ENCODE measurements around the gene ICE1. TPM values are rescaled to one million over a fixed set of nuclear protein-coding genes. Genes with fewer than 3 reads are reported as not detected.

ICE1 gene
- total RNA-seq, 1 experiment from 2014 or later, result 68.4 TPM

DNA sequence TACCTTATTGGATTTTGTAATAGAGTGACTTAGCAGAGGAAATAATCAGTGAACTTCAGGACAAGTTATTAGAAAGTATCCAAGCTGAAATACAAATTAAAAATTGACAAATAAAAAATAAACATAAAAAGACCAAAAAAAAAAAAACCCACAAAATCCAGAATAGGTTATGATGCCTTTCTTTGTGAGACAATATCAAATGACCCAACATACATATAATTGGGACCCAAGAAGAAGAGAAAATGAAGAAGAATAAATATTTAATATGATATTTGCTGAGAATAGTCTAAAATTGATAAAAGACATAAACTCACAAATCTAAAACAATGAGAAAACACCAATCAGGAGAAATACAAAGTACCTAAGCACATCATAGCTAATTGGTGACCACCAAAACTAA is 81.8 kb downstream of the ICE1 start:
- TF ChIP-seq EZH2 (IDR thresholded peaks at IDR 0.05; ENCODE audit: low read depth), result no peak
- TF ChIP-seq, protein P1, sequence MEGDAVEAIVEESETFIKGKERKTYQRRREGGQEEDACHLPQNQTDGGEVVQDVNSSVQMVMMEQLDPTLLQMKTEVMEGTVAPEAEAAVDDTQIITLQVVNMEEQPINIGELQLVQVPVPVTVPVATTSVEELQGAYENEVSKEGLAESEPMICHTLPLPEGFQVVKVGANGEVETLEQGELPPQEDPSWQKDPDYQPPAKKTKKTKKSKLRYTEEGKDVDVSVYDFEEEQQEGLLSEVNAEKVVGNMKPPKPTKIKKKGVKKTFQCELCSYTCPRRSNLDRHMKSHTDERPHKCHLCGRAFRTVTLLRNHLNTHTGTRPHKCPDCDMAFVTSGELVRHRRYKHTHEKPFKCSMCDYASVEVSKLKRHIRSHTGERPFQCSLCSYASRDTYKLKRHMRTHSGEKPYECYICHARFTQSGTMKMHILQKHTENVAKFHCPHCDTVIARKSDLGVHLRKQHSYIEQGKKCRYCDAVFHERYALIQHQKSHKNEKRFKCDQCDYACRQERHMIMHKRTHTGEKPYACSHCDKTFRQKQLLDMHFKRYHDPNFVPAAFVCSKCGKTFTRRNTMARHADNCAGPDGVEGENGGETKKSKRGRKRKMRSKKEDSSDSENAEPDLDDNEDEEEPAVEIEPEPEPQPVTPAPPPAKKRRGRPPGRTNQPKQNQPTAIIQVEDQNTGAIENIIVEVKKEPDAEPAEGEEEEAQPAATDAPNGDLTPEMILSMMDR (conservative IDR thresholded peaks at IDR 0.05), result no peak
- H3K4me1 ChIP-seq (replicated peaks; ENCODE audit: insufficient read depth), result no peaks in the 10 kb centered on the region
- no peak for DNase-seq
- no peaks in the 10 kb centered on the region for H3F3A ChIP-seq (ENCODE audit: insufficient read depth, low read depth)
- no peak overlapping the region for H3K4me3 ChIP-seq
- no peak overlapping the region for H3K27ac ChIP-seq
- POLR2A ChIA-PET (ENCODE audit: unreplicated experiment), result no interaction called here
- no peaks in the 10 kb centered on the region for H3K9me3 ChIP-seq (ENCODE audit: insufficient read depth, low read depth)
- no peaks in the 10 kb centered on the region for H4K20me1 ChIP-seq (ENCODE audit: insufficient read depth)
- no peaks in the 10 kb centered on the region for H3K9me2 ChIP-seq (ENCODE audit: insufficient read depth)
- no peaks in the 10 kb centered on the region for H3K79me2 ChIP-seq (ENCODE audit: low read depth)
- peaks cover 74% of the 10 kb centered on the region for H3K27me3 ChIP-seq (ENCODE audit: insufficient read depth, low read depth)
- H2AFZ ChIP-seq, result no peak overlapping the region
- H3K4me2 ChIP-seq, result no peak overlapping the region
- BruUV-seq (replicated peaks), result no TSS peak
- CTCF ChIA-PET, result no interaction called here
- H3K36me3 ChIP-seq (ENCODE audit: low read depth), result no peaks in the 10 kb centered on the region
- intact Hi-C loops (cut with micrococcal nuclease; ENCODE audit: unreplicated experiment), result no loop called here

DNA sequence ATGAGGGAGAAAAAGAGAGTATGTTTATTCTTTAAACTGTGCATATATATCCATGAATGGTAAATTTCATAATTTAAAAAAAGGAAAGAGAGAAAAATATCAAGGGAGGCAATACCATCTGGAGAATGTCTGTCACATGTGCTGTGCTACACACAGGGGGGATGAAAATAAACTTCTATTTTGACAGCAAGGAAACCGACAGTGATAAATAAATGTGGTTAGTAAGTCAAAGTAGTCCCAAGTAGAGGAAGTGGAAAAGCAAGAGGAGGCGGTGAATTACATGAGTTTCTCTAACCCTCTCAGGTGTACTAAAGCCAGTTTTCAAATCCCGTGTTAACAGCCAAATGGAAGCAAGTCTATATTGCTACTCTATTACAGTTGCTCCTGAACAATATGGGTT is 83.3 kb downstream of the ICE1 start:
- no peaks in the 10 kb centered on the region for H3K4me1 ChIP-seq (replicated peaks; ENCODE audit: insufficient read depth)
- ChIA-PET CTCF (no interaction called here), POLR2A (ENCODE audit: unreplicated experiment) (no interaction called here)
- H3K36me3 ChIP-seq (ENCODE audit: low read depth), result no peaks in the 10 kb centered on the region
- no peak overlapping the region for H3K4me3 ChIP-seq
- no TSS peak for BruUV-seq (replicated peaks)
- TF ChIP-seq EZH2 (IDR thresholded peaks at IDR 0.05; ENCODE audit: low read depth), result no peak
- TF ChIP-seq, protein P1 (conservative IDR thresholded peaks at IDR 0.05), result no peak
- no peaks in the 10 kb centered on the region for H3K9me2 ChIP-seq (ENCODE audit: insufficient read depth)
- H3K27me3 ChIP-seq (ENCODE audit: insufficient read depth, low read depth), result peaks cover 84% of the 10 kb centered on the region
- H3F3A ChIP-seq (ENCODE audit: insufficient read depth, low read depth), result no peaks in the 10 kb centered on the region
- H3K79me2 ChIP-seq (ENCODE audit: low read depth), result no peaks in the 10 kb centered on the region
- H3K4me2 ChIP-seq, result no peak overlapping the region
- intact Hi-C loops (cut with micrococcal nuclease; ENCODE audit: unreplicated experiment), result no loop called here
- H4K20me1 ChIP-seq (ENCODE audit: insufficient read depth), result no peaks in the 10 kb centered on the region
- H3K27ac ChIP-seq, result no peak overlapping the region
- no peak overlapping the region for H2AFZ ChIP-seq
- no peak for DNase-seq
- no peaks in the 10 kb centered on the region for H3K9me3 ChIP-seq (ENCODE audit: insufficient read depth, low read depth)

DNA sequence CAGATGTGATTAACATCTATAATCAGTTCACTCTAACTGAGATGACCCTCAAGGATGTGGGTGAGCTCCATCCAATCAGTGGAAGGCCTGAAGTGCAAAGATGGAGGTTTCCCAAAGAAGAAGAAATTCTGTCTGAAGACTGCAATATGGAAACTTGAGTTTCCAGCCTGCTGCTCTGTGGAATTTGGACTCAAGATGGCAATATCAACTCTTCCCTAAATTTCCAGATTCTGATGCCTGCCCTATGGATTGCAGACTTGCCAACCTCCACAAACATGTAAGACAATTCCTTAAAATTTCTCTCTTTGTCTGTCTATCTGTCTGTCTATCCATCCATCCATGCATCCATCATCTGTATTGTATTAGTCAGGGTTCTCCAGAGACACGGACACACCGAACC is 85.9 kb downstream of the ICE1 start:
- Histone ChIP-seq H3K4me3 (no peak overlapping the region), H4K20me1 (ENCODE audit: insufficient read depth) (no peaks in the 10 kb centered on the region), H3K4me2 (no peak overlapping the region), H3K9me3 (ENCODE audit: insufficient read depth, low read depth) (no peaks in the 10 kb centered on the region), H3F3A (ENCODE audit: insufficient read depth, low read depth) (no peaks in the 10 kb centered on the region), H2AFZ (no peak overlapping the region), H3K27me3 (ENCODE audit: insufficient read depth, low read depth) (peaks cover 95% of the 10 kb centered on the region), H3K4me1 (replicated peaks; ENCODE audit: insufficient read depth) (no peaks in the 10 kb centered on the region), H3K36me3 (ENCODE audit: low read depth) (no peaks in the 10 kb centered on the region), H3K79me2 (ENCODE audit: low read depth) (no peaks in the 10 kb centered on the region), H3K9me2 (ENCODE audit: insufficient read depth) (no peaks in the 10 kb centered on the region), H3K27ac (no peak overlapping the region)
- CTCF ChIA-PET, result no interaction called here
- intact Hi-C loops (cut with micrococcal nuclease; ENCODE audit: unreplicated experiment), result no loop called here
- TF ChIP-seq, protein P1 (conservative IDR thresholded peaks at IDR 0.05), result no peak
- no peak for TF ChIP-seq EZH2 (IDR thresholded peaks at IDR 0.05; ENCODE audit: low read depth)
- no TSS peak for BruUV-seq (replicated peaks)
- DNase-seq, result no peak
- POLR2A ChIA-PET (ENCODE audit: unreplicated experiment), result no interaction called here
